NB4 (cell line): ENCODE measurements around the gene SHE.

ENCODE experiments used
- CTCF ChIP-seq: IDR thresholded peaks from one replicate; pipeline ENCODE4 v1.5.1; 2012; ENCODE audit warnings: low read depth, low read length
- POLR2A ChIP-seq: IDR thresholded peaks from 2 replicates; pipeline ENCODE4 v1.6.1; 2011; ENCODE audit warnings: mild to moderate bottlenecking; ENCODE audit not compliant: insufficient read length; ENCODE audit errors: extremely low read depth

GRCh38 chr1:154501423-154502065 lies 668 bp downstream of the SHE start:
- no peak for TF ChIP-seq POLR2A
- no peak for TF ChIP-seq CTCF
